Measurements from ENCODE around the gene DNAAF8. TPM values are rescaled to one million over a fixed set of nuclear protein-coding genes. Genes with fewer than 3 reads are reported as not detected.

DNAAF8 gene
- total and polyA plus RNA-seq, 2 donors (not counting 3 experiments of a cell fraction or from before 2014, with no cell fraction given): 0.58 to 1.0 TPM

GRCh38 chr16:4733211-4733742, 1.1 kb upstream of the DNAAF8 start:
- Histone ChIP-seq H3K36me3 (ENCODE audit: control insufficient read depth in 2 of 2, extremely low read depth in 1 of 2, insufficient read depth in 2 of 2, low read length in 2 of 2) (peaks cover 0 to 6% of the 10 kb centered on the region in 2 experiments), H3K27me3 (ENCODE audit: control insufficient read depth in 2 of 2, insufficient read depth in 2 of 2, low read length in 2 of 2) (no peaks in the 10 kb centered on the region), H3K9ac (replicated peaks; ENCODE audit: extremely low read depth, insufficient read depth, low read length) (peak overlapping the region; percentile 78), H3K9me3 (replicated peaks; ENCODE audit: control insufficient read depth, insufficient read depth, low read length) (no peaks in the 10 kb centered on the region), H2AFZ (ENCODE audit: low read depth, low read length) (peak overlapping the region; percentile 99), H3K4me1 (ENCODE audit: control insufficient read depth, extremely low read depth, insufficient read depth, low read length) (peaks cover 5% of the 10 kb centered on the region), H4K20me1 (replicated peaks; ENCODE audit: control insufficient read depth, extremely low read depth, insufficient read depth, low read length) (no peaks in the 10 kb centered on the region), H3K4me2 (ENCODE audit: insufficient read depth, low read length) (peak overlapping the region; percentile 86), H3K79me2 (ENCODE audit: control insufficient read depth, insufficient read depth, low read length) (peaks cover 9% of the 10 kb centered on the region), H3K27ac (ENCODE audit: insufficient read depth, low read depth, low read length) (no peak overlapping the region), H3K9me1 (replicated peaks; ENCODE audit: control insufficient read depth, extremely low read depth, insufficient read depth, low read length) (no peaks in the 10 kb centered on the region), H3K4me3 (replicated peaks in 1 of 3; ENCODE audit: insufficient read depth in 1 of 3, low read depth in 1 of 3, low read length in 3 of 3) (peak overlapping the region; percentile 62 to 100 (median 76))
- POLR2A ChIA-PET: no interaction called here
- DNase-seq (ENCODE audit: low read depth, low spot score) (no peak), FAIRE-seq (no peak)
- dilution Hi-C loops (cut with MboI; ENCODE audit: extremely low pct_ligation_motif_present, low sequenced_read_pairs): no loop called here
- CTCF ChIA-PET: interaction anchor here (1.1 to 1.4 kb wide), 2 partner anchors 30 to 109 kb away, joined by 3 read pairs; partner anchors contain the start of gene MGRN1
- intact Hi-C loops (cut with micrococcal nuclease): no loop called here
- TF ChIP-seq CTCF (IDR thresholded peaks at IDR 0.05; ENCODE audit: extremely low read depth in 1 of 2, insufficient read depth in 1 of 2, low read depth in 1 of 2, low read length in 2 of 2) (no peak), GATA2 (IDR thresholded peaks at IDR 0.05; ENCODE audit: insufficient read depth, insufficient read length, low read depth, low read length) (no peak), POLR2A (IDR thresholded peaks at IDR 0.05; ENCODE audit: low read depth, low read length) (no peak), MAX (IDR thresholded peaks at IDR 0.05; ENCODE audit: insufficient read depth, insufficient read length) (no peak), POLR2AphosphoS5 (IDR thresholded peaks at IDR 0.05; ENCODE audit: insufficient read depth, low read depth, low read length) (no peak), JUN (IDR thresholded peaks at IDR 0.05; ENCODE audit: borderline replicate concordance, insufficient read depth, insufficient read length, low read depth) (no peak), FOS (IDR thresholded peaks at IDR 0.05; ENCODE audit: borderline replicate concordance, insufficient read depth, low read length) (no peak), EZH2 (IDR thresholded peaks at IDR 0.05; ENCODE audit: borderline replicate concordance, low read depth, low read length, severe bottlenecking) (no peak), MYC (IDR thresholded peaks at IDR 0.05; ENCODE audit: low read depth, low read length) (no peak)
- no TSS peak for BruUV-seq (replicated peaks)

Measured in endothelial cell of umbilical vein (primary cell).